LNCaP clone FGC (cell line): Measurements from ENCODE around the gene PTPRD.

Source experiments
- DNase-seq: peaks from one replicate; pipeline ENCODE4 v3.0.0-alpha.2; 2011; ENCODE audit warnings: low read depth
- H3K4me3 ChIP-seq: 2 replicates; pipeline ENCODE4 v1.5.1; 2011; ENCODE audit warnings: mild to moderate bottlenecking, low read depth, low read length, control low read depth
- TF ChIP-seq, protein P1 (sequence below): IDR thresholded peaks from 2 replicates; pipeline ENCODE4 v1.5.1; 2012; ENCODE audit warnings: mild to moderate bottlenecking; ENCODE audit not compliant: control insufficient read depth, insufficient read depth; ENCODE audit errors: extremely low read depth

Gene PTPRD

DNA sequence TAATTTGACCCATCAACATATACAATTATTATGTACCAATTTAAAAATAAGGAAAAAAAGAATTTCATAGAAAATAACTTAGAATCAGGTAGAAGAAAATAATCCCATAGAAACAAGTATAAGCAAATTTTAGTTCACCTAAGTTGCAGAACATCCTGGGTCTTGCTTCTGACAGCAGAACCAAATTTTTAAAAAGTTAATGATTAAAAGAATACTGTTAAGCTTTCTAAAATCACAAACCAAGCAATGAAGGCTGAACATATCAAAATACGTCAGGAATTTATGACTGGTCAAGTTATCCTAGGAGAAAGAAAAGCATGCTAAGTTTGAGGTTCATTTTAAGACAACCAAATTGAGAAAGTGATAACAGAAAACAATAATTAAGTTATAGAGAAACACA, 650.9 kb downstream of the PTPRD start:
- DNase-seq: no peak
- TF ChIP-seq, protein P1, sequence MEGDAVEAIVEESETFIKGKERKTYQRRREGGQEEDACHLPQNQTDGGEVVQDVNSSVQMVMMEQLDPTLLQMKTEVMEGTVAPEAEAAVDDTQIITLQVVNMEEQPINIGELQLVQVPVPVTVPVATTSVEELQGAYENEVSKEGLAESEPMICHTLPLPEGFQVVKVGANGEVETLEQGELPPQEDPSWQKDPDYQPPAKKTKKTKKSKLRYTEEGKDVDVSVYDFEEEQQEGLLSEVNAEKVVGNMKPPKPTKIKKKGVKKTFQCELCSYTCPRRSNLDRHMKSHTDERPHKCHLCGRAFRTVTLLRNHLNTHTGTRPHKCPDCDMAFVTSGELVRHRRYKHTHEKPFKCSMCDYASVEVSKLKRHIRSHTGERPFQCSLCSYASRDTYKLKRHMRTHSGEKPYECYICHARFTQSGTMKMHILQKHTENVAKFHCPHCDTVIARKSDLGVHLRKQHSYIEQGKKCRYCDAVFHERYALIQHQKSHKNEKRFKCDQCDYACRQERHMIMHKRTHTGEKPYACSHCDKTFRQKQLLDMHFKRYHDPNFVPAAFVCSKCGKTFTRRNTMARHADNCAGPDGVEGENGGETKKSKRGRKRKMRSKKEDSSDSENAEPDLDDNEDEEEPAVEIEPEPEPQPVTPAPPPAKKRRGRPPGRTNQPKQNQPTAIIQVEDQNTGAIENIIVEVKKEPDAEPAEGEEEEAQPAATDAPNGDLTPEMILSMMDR: no peak

GRCh38 chr9:9961487-9961886, 651.3 kb downstream of the PTPRD start:
- H3K4me3 ChIP-seq: no peak overlapping the region
- TF ChIP-seq, protein P1: no peak
- no peak for DNase-seq

More for the DNA sequence above, 650.9 kb downstream of the PTPRD start:
- H3K4me3 ChIP-seq: no peak overlapping the region

DNA sequence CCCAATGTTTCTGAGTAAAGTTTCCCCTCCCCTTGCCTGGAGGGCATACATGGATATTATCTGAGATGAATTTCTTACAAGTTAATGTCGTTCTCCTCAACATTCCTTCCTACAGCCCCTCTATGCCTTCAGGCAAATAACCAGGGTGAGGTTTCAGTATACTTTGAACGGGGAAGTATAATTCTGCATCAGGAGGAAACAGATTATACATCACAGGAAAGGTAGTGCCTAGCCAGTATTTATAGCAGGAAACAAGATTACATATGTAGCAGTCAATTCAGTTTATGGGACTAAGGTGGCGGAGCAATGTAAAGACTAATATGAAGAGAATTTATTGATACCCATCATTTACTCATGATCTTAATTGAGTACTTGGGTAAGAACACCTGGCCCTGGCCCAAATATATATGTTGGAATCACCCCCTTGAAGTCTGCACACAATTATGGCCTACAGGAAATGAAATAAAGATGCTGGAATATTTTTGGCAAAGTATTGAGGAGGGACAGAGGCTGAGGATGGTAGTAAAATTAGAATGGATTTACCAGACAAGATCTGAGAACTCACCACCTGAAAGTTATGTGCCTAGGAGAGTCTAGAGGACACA, 661.1 kb downstream of the PTPRD start:
- no peak for DNase-seq
- H3K4me3 ChIP-seq: no peak overlapping the region
- TF ChIP-seq, protein P1: no peak

GRCh38 chr9:9950813-9951212, 662.0 kb downstream of the PTPRD start:
- no peak for DNase-seq
- TF ChIP-seq, protein P1: no peak
- no peak overlapping the region for H3K4me3 ChIP-seq

- no peak overlapping the region for H3K4me3 ChIP-seq
- no peak for DNase-seq
- TF ChIP-seq, protein P1: no peak
Observed at GRCh38 chr9:9949978-9950377, 662.8 kb downstream of the PTPRD start.

- H3K4me3 ChIP-seq: no peak overlapping the region
- no peak for DNase-seq
- TF ChIP-seq, protein P1: no peak
Observed at GRCh38 chr9:9949368-9949767, 663.4 kb downstream of the PTPRD start.

GRCh38 chr9:9945966-9946365, 666.8 kb downstream of the PTPRD start:
- no peak overlapping the region for H3K4me3 ChIP-seq
- DNase-seq: no peak
- TF ChIP-seq, protein P1: no peak
